22Rv1 (cell line): ENCODE results near the gene RHO.

ENCODE experiments used
- CTCF ChIP-seq: fragments of 450-650 bp; IDR thresholded peaks from 2 replicates; pipeline ENCODE4 v1.5.1; 2017; ENCODE audit warnings: mild to moderate bottlenecking
- ZFX ChIP-seq: fragments of 450-650 bp; IDR thresholded peaks from 2 replicates; pipeline ENCODE4 v1.6.1; 2017; ENCODE audit warnings: antibody characterized with exemption, borderline replicate concordance

GRCh38 chr3:129572603-129573002 is 44.2 kb downstream of the RHO start:
- no peak for TF ChIP-seq CTCF
- TF ChIP-seq ZFX = no peak
